SJSA1 (cell line): ENCODE data around the gene ARL2BP. TPM values are rescaled to one million over a fixed set of nuclear protein-coding genes. Genes with fewer than 3 reads are reported as not detected.
"Not testable (repeated sequence)": the region's sequence is repeated elsewhere in the genome, so short reads cannot be mapped to it uniquely, and the experiment has no call there.

Source experiments
- DNase-seq, 2 experiments: peaks; one replicate each; pipeline ENCODE4 v3.0.0-alpha.2; 2015 to 2020; ENCODE audit warnings: low spot score in 2 of 2, low read depth in 1 of 2
- H3K27ac ChIP-seq: fragments of 250-450 bp; sonication (Bioruptor Pico); 2 replicates; pipeline ENCODE4 v1.5.1; 2020; ENCODE audit warnings: mild to moderate bottlenecking, moderate library complexity
- H3K27me3 ChIP-seq: fragments of 250-450 bp; sonication (Bioruptor Pico); replicated peaks from 2 replicates; pipeline ENCODE4 v1.5.1; 2020; ENCODE audit warnings: mild to moderate bottlenecking, moderate library complexity
- H3K36me3 ChIP-seq: fragments of 250-450 bp; sonication (Bioruptor Pico); 2 replicates; pipeline ENCODE4 v1.5.1; 2020; ENCODE audit warnings: mild to moderate bottlenecking
- H3K4me1 ChIP-seq: fragments of 250-450 bp; sonication (Bioruptor Pico); replicated peaks from 2 replicates; pipeline ENCODE4 v1.6.1; 2021; ENCODE audit warnings: mild to moderate bottlenecking
- H3K4me3 ChIP-seq: fragments of 250-450 bp; sonication (Bioruptor Pico); 2 replicates; pipeline ENCODE4 v1.5.1; 2020; ENCODE audit warnings: mild to moderate bottlenecking
- H3K9me3 ChIP-seq: fragments of 250-450 bp; sonication (Bioruptor Pico); replicated peaks from 2 replicates; pipeline ENCODE4 v1.5.1; 2020; ENCODE audit warnings: mild to moderate bottlenecking
- total RNA-seq: library from RNA; depleted of rRNA; stranded (reverse); fragments of >200 nt; shearing (Covaris generic); gene quantifications from 2 replicates; pipeline ENCODE4 v1.2.3, GENCODE V29; 2014; rRNA removed

The ARL2BP gene
- 115 and 118 TPM in 2 replicates for total RNA-seq

GRCh38 chr16:57244767-57245471 is at the start of gene ARL2BP:
TSS of gene ARL2BP (plus strand) at chr16:57245259. CDS start at chr16:57245368, 109 bp downstream.
- DNase-seq: peak; percentile 99
- H3K27me3 ChIP-seq: no peaks in the 10 kb centered on the region
- peaks cover 30% of the 10 kb centered on the region for H3K36me3 ChIP-seq

GRCh38 chr16:57196286-57196685 is 48.8 kb upstream of the ARL2BP start:
- Histone ChIP-seq H3K27ac (no peak overlapping the region), H3K4me1 (peaks cover 41% of the 10 kb centered on the region), H3K4me3 (no peak overlapping the region), H3K27me3 (no peaks in the 10 kb centered on the region), H3K9me3 (no peaks in the 10 kb centered on the region), H3K36me3 (peaks cover 18% of the 10 kb centered on the region)
- DNase-seq: no peak

More at GRCh38 chr16:57244767-57245471, at the start of gene ARL2BP:
- peak within 1 kb of the TSS; percentile 58 for H3K4me3 ChIP-seq
- peaks cover 5% of the 10 kb centered on the region; the same call in 1 of the 2 replicates for H3K4me1 ChIP-seq
- H3K27ac ChIP-seq: peak within 1 kb of the TSS; percentile 42
- H3K9me3 ChIP-seq: no peaks in the 10 kb centered on the region

GRCh38 chr16:57196753-57197152 is 48.3 kb upstream of the ARL2BP start:
- Histone ChIP-seq H3K27ac (no peak overlapping the region), H3K9me3 (no peaks in the 10 kb centered on the region), H3K4me1 (peaks cover 36% of the 10 kb centered on the region)

GRCh38 chr16:57200321-57200720 is 44.7 kb upstream of the ARL2BP start:
- not testable (repeated sequence) for H3K4me1 ChIP-seq

More at GRCh38 chr16:57196753-57197152, 48.3 kb upstream of the ARL2BP start:
- H3K4me3 ChIP-seq: no peak overlapping the region
- H3K27me3 ChIP-seq: no peaks in the 10 kb centered on the region
- H3K36me3 ChIP-seq: peaks cover 18% of the 10 kb centered on the region
- DNase-seq: no peak

GRCh38 chr16:57200926-57201325 is 44.1 kb upstream of the ARL2BP start:
- not testable (repeated sequence) for H3K4me3 ChIP-seq, H3K27me3 ChIP-seq, H3K9me3 ChIP-seq, H3K27ac ChIP-seq, H3K4me1 ChIP-seq, DNase-seq
- H3K36me3 ChIP-seq: peaks cover 38% of the 10 kb centered on the region

More at GRCh38 chr16:57200321-57200720, 44.7 kb upstream of the ARL2BP start:
- not testable (repeated sequence) for H3K27ac ChIP-seq, H3K27me3 ChIP-seq, H3K9me3 ChIP-seq, H3K4me3 ChIP-seq, DNase-seq
- peaks cover 32% of the 10 kb centered on the region for H3K36me3 ChIP-seq

GRCh38 chr16:57202095-57202886 is 42.8 kb upstream of the ARL2BP start:
- no peaks in the 10 kb centered on the region for H3K4me1 ChIP-seq
- H3K36me3 ChIP-seq: peaks cover 39% of the 10 kb centered on the region
- H3K27ac ChIP-seq: no peak overlapping the region
- H3K9me3 ChIP-seq: no peaks in the 10 kb centered on the region
- H3K4me3 ChIP-seq: no peak overlapping the region
- H3K27me3 ChIP-seq: no peaks in the 10 kb centered on the region
- DNase-seq: no peak

- no peaks in the 10 kb centered on the region for H3K9me3 ChIP-seq
- no peak for DNase-seq
- no peaks in the 10 kb centered on the region for H3K27me3 ChIP-seq
- no peaks in the 10 kb centered on the region for H3K4me1 ChIP-seq
- peaks cover 42% of the 10 kb centered on the region for H3K36me3 ChIP-seq
- no peak overlapping the region for H3K4me3 ChIP-seq
- no peak overlapping the region for H3K27ac ChIP-seq
These were observed 41.6 kb upstream of the ARL2BP start for GRCh38 chr16:57203451-57203850.

GRCh38 chr16:57204675-57205074 is 40.4 kb upstream of the ARL2BP start:
- no peaks in the 10 kb centered on the region for H3K4me1 ChIP-seq
- H3K27ac ChIP-seq: no peak overlapping the region
- no peaks in the 10 kb centered on the region for H3K9me3 ChIP-seq
- H3K27me3 ChIP-seq: no peaks in the 10 kb centered on the region
- H3K4me3 ChIP-seq: no peak overlapping the region
- DNase-seq: no peak
- peaks cover 51% of the 10 kb centered on the region for H3K36me3 ChIP-seq

GRCh38 chr16:57208926-57209325 is 36.1 kb upstream of the ARL2BP start:
- DNase-seq: no peak

GRCh38 chr16:57209780-57210179 is 35.3 kb upstream of the ARL2BP start:
- Histone ChIP-seq H3K27ac (no peak overlapping the region), H3K27me3 (no peaks in the 10 kb centered on the region), H3K9me3 (no peaks in the 10 kb centered on the region), H3K36me3 (peaks cover 78% of the 10 kb centered on the region), H3K4me1 (no peaks in the 10 kb centered on the region), H3K4me3 (no peak overlapping the region)
- no peak for DNase-seq

More at GRCh38 chr16:57208926-57209325, 36.1 kb upstream of the ARL2BP start:
- H3K27me3 ChIP-seq: no peaks in the 10 kb centered on the region
- H3K9me3 ChIP-seq: no peaks in the 10 kb centered on the region
- H3K27ac ChIP-seq: no peak overlapping the region
- H3K36me3 ChIP-seq: peaks cover 74% of the 10 kb centered on the region
- no peaks in the 10 kb centered on the region for H3K4me1 ChIP-seq
- H3K4me3 ChIP-seq: no peak overlapping the region

- no peak overlapping the region for H3K27ac ChIP-seq
- no peaks in the 10 kb centered on the region for H3K4me1 ChIP-seq
- H3K27me3 ChIP-seq: no peaks in the 10 kb centered on the region
- H3K4me3 ChIP-seq: no peak overlapping the region
- H3K36me3 ChIP-seq: peaks cover 81% of the 10 kb centered on the region
- DNase-seq: no peak
- no peaks in the 10 kb centered on the region; the same call in 1 of the 2 replicates for H3K9me3 ChIP-seq
These were observed 31.6 kb upstream of the ARL2BP start for GRCh38 chr16:57213462-57213861.

- H3K4me1 ChIP-seq: no peaks in the 10 kb centered on the region
- H3K27ac ChIP-seq: no peak overlapping the region
- no peaks in the 10 kb centered on the region; the same call in 1 of the 2 replicates for H3K9me3 ChIP-seq
- no peak overlapping the region for H3K4me3 ChIP-seq
- H3K36me3 ChIP-seq: peaks cover 90% of the 10 kb centered on the region
- no peak for DNase-seq
- H3K27me3 ChIP-seq: no peaks in the 10 kb centered on the region
These were observed 28.1 kb upstream of the ARL2BP start for GRCh38 chr16:57216968-57217367.

GRCh38 chr16:57223057-57223456 is 22.0 kb upstream of the ARL2BP start:
- Histone ChIP-seq H3K4me1 (no peaks in the 10 kb centered on the region), H3K9me3 (no peaks in the 10 kb centered on the region), H3K4me3 (no peak overlapping the region), H3K27ac (no peak overlapping the region), H3K36me3 (peaks cover 92% of the 10 kb centered on the region), H3K27me3 (no peaks in the 10 kb centered on the region)
- DNase-seq: no peak
